Kidney epithelial cell (primary cell): ENCODE results near the gene IKZF5. TPM values are rescaled to one million over a fixed set of nuclear protein-coding genes. Genes with fewer than 3 reads are reported as not detected.

Experiments used
- DNase-seq: peaks from one replicate; pipeline ENCODE4 v3.0.0-alpha.2; 2010; ENCODE audit warnings: low read depth
- H3K27me3 ChIP-seq: 2 replicates; pipeline ENCODE4 v1.6.0; 2011; ENCODE audit warnings: low read length; ENCODE audit not compliant: control insufficient read depth, insufficient read depth
- H3K36me3 ChIP-seq: 2 replicates; pipeline ENCODE4 v1.5.1; 2011; ENCODE audit warnings: low read length; ENCODE audit not compliant: control insufficient read depth, insufficient read depth
- H3K4me3 ChIP-seq: 2 replicates; pipeline ENCODE4 v1.5.1; 2011; ENCODE audit warnings: low read depth, mild to moderate bottlenecking, control low read depth, low read length
- CTCF ChIP-seq: IDR thresholded peaks from 2 replicates; pipeline ENCODE4 v1.5.1; 2011; ENCODE audit warnings: mild to moderate bottlenecking, moderate library complexity, low read length, control low read depth, inconsistent platforms; ENCODE audit not compliant: insufficient read depth, poor library complexity, severe bottlenecking
- total RNA-seq: library from RNA; depleted of rRNA; stranded (reverse); fragments of >200 nt; gene quantifications from 2 replicates; pipeline ENCODE4 v1.2.3, GENCODE V29; 2015

Gene IKZF5
- total RNA-seq, 1 donor from 2014 or later: 3.0 TPM

DNA sequence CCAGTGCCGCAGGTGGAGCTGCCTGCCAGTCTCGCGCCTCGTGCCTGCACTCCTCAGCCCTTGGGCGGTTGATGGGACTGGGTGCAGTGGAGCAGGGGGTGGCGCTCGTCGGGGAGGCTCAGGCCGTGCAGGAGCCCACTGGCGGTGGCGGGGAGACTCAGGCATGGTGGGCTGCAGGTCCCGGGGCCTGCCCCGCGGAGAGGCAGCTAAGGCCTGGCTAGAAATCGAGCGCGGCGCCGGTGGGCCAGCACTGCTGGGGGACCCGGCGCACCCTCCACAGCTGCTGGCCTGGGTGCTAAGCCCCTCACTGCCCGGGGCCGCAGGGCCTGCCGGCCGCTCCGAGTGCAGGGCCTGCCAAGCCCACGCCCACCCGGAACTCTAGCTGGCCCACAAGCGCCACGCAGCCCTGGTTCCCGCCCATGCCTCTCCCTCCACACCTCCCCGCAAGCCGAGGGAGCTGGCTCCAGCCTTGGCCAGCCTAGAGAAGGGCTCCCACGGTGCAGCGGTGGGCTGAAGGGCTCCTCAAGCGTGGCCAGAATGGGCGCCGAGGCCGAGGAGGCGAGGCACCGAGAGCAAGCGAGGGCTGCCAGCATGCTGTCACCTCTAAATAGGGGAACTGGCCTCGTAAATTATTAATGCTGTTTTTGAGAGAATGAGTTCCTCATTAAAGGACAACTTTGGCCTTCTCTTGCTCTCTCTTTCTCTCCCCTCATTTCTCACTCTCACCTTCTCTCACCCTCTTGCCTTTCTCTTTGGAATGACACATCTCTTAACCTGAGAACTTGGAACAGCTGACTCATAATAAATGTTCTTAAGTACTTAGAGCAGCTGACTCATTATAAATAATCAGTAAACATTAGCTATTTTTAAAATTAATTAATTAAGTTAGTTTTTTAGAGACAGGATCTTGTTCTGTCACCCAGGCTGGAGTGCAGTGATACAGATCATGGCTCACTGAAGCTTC is 5.1 kb upstream of the IKZF5 start:
- no peaks in the 10 kb centered on the region for H3K36me3 ChIP-seq
- H3K4me3 ChIP-seq: no peak overlapping the region
- H3K27me3 ChIP-seq: no peaks in the 10 kb centered on the region
- TF ChIP-seq CTCF: no peak
- no peak for DNase-seq

- H3K4me3 ChIP-seq: no peak overlapping the region
- H3K27me3 ChIP-seq: no peaks in the 10 kb centered on the region
- no peaks in the 10 kb centered on the region for H3K36me3 ChIP-seq
- DNase-seq: no peak
- no peak for TF ChIP-seq CTCF
Observed at GRCh38 chr10:123011987-123012386, 3.4 kb upstream of the IKZF5 start.

GRCh38 chr10:123009105-123009820 is 668 bp upstream of the IKZF5 start:
- H3K4me3 ChIP-seq: peak overlapping the region; percentile 84
- no peak for DNase-seq
- no peak for TF ChIP-seq CTCF
- H3K36me3 ChIP-seq: no peaks in the 10 kb centered on the region
- H3K27me3 ChIP-seq: no peaks in the 10 kb centered on the region

- peak; percentile 35 for DNase-seq
- Histone ChIP-seq H3K4me3 (peak overlapping the region; percentile 84), H3K27me3 (no peaks in the 10 kb centered on the region), H3K36me3 (no peaks in the 10 kb centered on the region)
- TF ChIP-seq CTCF: no peak
Observed at GRCh38 chr10:123007558-123008354, 839 bp downstream of the IKZF5 start.

GRCh38 chr10:123004298-123004697 is 4.3 kb downstream of the IKZF5 start:
- no peaks in the 10 kb centered on the region for H3K27me3 ChIP-seq
- no peaks in the 10 kb centered on the region for H3K36me3 ChIP-seq
- no peak overlapping the region for H3K4me3 ChIP-seq
- no peak for DNase-seq
- TF ChIP-seq CTCF: no peak
